Tibial nerve (tissue), 4 donors: ENCODE results near the gene PLCB1.

ENCODE experiments used
- CTCF ChIP-seq, 5 experiments: fragments of 200-600 bp in 3 of 5; fragments of 450-650 bp in 2 of 5; sonication (generic) in 3 of 5; IDR thresholded peaks; one replicate each; pipeline ENCODE4 v1.5.1; 2016 to 2019; ENCODE audit warnings: antibody characterized with exemption in 5 of 5, mild to moderate bottlenecking in 3 of 5, moderate library complexity in 2 of 5
- EP300 ChIP-seq, 2 donors: sonication (generic); formaldehyde crosslinking; IDR thresholded peaks; one replicate each; pipeline ENCODE4 v1.6.1; 2017; ENCODE audit warnings: antibody characterized with exemption in 2 of 2, mild to moderate bottlenecking in 1 of 2
- POLR2A ChIP-seq, 2 donors: fragments of 450-650 bp; IDR thresholded peaks; one replicate each; pipeline ENCODE4 v1.6.1; 2017; ENCODE audit warnings: antibody characterized with exemption in 2 of 2, mild to moderate bottlenecking in 2 of 2, moderate library complexity in 2 of 2

- no peak for TF ChIP-seq POLR2A (IDR thresholded peaks at IDR 0.05)
- no peak for TF ChIP-seq CTCF (IDR thresholded peaks at IDR 0.05)
- no peak for TF ChIP-seq EP300 (IDR thresholded peaks at IDR 0.05)
These were observed 451.5 kb downstream of the PLCB1 start for GRCh38 chr20:8583566-8584043.
